Measurements from ENCODE around the gene PRAC1.

The PRAC1 gene

DNA sequence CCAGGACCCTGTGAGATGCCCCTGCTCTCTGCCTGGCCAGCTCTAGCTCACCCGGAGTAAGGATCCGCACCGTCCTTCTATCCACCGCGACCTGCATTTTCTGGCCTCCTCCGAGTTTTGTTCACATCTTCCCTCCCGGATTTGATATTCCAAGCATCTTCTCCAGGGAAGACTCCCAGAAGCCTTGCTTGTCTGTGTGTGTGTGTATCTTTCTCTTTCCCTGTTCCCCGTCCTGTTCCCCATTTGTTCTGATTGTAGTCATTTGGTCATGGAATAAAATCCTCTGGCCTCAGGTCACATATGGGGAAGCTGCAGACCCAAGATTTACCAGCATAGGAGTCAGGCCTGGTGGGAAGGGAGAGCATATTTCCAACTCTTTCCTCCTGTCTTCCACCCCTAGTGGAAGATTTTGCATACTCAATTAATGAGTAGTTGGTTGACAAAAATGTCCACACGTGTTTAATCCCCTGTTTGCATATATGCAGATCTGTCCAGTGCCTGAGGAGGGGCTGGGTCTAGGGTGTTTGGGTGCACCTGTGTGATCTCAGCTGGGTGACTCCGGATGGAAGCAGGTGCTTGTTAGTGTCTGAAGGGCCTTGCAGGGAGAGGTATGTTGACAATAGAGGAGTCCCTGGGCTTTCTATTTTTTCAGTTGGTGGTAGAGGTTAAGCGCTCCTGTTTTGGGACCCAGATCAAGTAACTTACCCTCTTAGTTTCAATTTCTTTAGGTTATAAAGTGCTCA, 1.9 kb downstream of the PRAC1 start:
- H2BK15ac ChIP-seq (ENCODE audit: low read length): no peak overlapping the region
- no peak for DNase-seq (ENCODE audit: low spot score)
- H3K18ac ChIP-seq (ENCODE audit: low read length): no peak overlapping the region
- H3K23ac ChIP-seq (ENCODE audit: low read depth, low read length, poor library complexity): peak overlapping the region; percentile 90
- H2BK5ac ChIP-seq (ENCODE audit: low read length): no peak overlapping the region
- no peak overlapping the region for H4K91ac ChIP-seq (ENCODE audit: low read depth, low read length, poor library complexity)
- H3K9me3 ChIP-seq (replicated peaks in 1 of 2; ENCODE audit: control insufficient read depth in 2 of 2, insufficient read depth in 1 of 2, low read depth in 1 of 2, low read length in 2 of 2): peaks cover 0 to 8% of the 10 kb centered on the region in 2 donors
- WGBS, 2 donors (ENCODE audit: extremely low coverage in 2 of 2, insufficient read length in 2 of 2, insufficient replicate concordance in 1 of 2): no CpG with 5 or more reads among the region's 11 CpGs
- H3K79me1 ChIP-seq (ENCODE audit: low read depth, low read length): no peaks in the 10 kb centered on the region
- H4K8ac ChIP-seq (ENCODE audit: low read depth, low read length): no peak overlapping the region
- no peak overlapping the region for H2AK5ac ChIP-seq (ENCODE audit: low read depth, low read length)
- no peak overlapping the region for H3K9ac ChIP-seq (ENCODE audit: low read depth, low read length, poor library complexity)
- no peak overlapping the region for H2BK120ac ChIP-seq (ENCODE audit: low read depth, low read length)
- no peak overlapping the region for H2BK12ac ChIP-seq (ENCODE audit: low read length)
- H3K14ac ChIP-seq (ENCODE audit: low read length): no peak overlapping the region
- no peak overlapping the region for H3K4ac ChIP-seq (ENCODE audit: low read length)
- no peaks in the 10 kb centered on the region for H3K4me1 ChIP-seq (ENCODE audit: control insufficient read depth in 2 of 2, insufficient read depth in 1 of 2, low read depth in 1 of 2, low read length in 2 of 2)
- H3K27me3 ChIP-seq (ENCODE audit: control insufficient read depth in 3 of 3, insufficient read depth in 3 of 3, low read depth in 1 of 3, low read length in 3 of 3): peaks cover 56 to 99% (median 92%) of the 10 kb centered on the region in 3 experiments
- no peak overlapping the region for H3K27ac ChIP-seq (replicated peaks; ENCODE audit: low read length)
- H3K4me2 ChIP-seq (ENCODE audit: insufficient read depth, low read length, poor library complexity, severe bottlenecking): no peak overlapping the region
- H3K36me3 ChIP-seq (replicated peaks in 1 of 2; ENCODE audit: control insufficient read depth in 2 of 2, insufficient read depth in 2 of 2, low read length in 2 of 2): no peaks in the 10 kb centered on the region
- H2AFZ ChIP-seq (ENCODE audit: low read length): no peak overlapping the region
- H3K4me3 ChIP-seq (ENCODE audit: low read length in 2 of 2): no peak overlapping the region

DNA sequence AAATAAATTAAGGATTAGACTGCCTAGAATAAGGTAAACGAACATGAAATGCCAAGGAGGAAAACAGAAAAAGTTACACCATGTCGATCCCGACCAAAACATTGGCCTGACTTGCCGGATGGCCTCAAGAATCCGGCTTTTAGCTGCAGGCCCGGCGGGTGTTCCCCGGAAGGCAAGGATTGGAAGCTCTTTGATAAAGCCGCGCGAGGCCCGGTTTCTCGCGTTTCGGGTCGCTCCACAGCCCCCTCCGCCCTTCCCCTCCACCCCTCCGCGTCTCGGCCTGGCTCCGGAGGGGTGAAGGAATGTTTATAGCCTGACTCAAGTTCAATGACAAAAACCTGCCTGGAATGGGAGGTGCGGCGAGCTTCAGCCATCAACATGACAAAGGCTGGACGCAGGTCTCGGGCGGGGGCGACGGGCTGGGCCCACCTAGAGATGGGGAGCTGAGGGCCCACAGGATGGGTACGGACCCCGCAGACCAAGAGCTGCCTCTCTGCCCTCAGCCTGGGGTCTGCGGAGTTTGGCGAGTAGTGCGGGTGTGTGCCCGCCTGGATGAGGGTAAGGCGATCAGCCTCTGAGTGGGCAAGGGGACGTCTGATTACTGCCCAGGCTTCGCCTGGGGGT, 2.6 kb downstream of the PRAC1 start:
- Histone ChIP-seq H3K14ac (ENCODE audit: low read length) (no peak overlapping the region), H2AK5ac (ENCODE audit: low read depth, low read length) (peak overlapping the region; percentile 49), H3K79me1 (ENCODE audit: low read depth, low read length) (no peaks in the 10 kb centered on the region), H3K4me3 (ENCODE audit: low read length in 2 of 2) (no peak overlapping the region), H3K27ac (replicated peaks; ENCODE audit: low read length) (no peak overlapping the region), H3K18ac (ENCODE audit: low read length) (no peak overlapping the region), H2BK12ac (ENCODE audit: low read length) (no peak overlapping the region), H2BK15ac (ENCODE audit: low read length) (no peak overlapping the region), H3K4me2 (ENCODE audit: insufficient read depth, low read length, poor library complexity, severe bottlenecking) (no peak overlapping the region), H3K4me1 (ENCODE audit: control insufficient read depth in 2 of 2, insufficient read depth in 1 of 2, low read depth in 1 of 2, low read length in 2 of 2) (no peaks in the 10 kb centered on the region), H4K91ac (ENCODE audit: low read depth, low read length, poor library complexity) (no peak overlapping the region), H3K4ac (ENCODE audit: low read length) (no peak overlapping the region), H2AFZ (ENCODE audit: low read length) (peak overlapping the region; percentile 80), H3K36me3 (replicated peaks in 1 of 2; ENCODE audit: control insufficient read depth in 2 of 2, insufficient read depth in 2 of 2, low read length in 2 of 2) (no peaks in the 10 kb centered on the region), H2BK5ac (ENCODE audit: low read length) (no peak overlapping the region), H4K8ac (ENCODE audit: low read depth, low read length) (no peak overlapping the region), H3K27me3 (ENCODE audit: control insufficient read depth in 3 of 3, insufficient read depth in 3 of 3, low read depth in 1 of 3, low read length in 3 of 3) (peaks cover 49 to 99% (median 86%) of the 10 kb centered on the region in 3 experiments), H3K23ac (ENCODE audit: low read depth, low read length, poor library complexity) (peak overlapping the region; percentile 90), H3K9ac (ENCODE audit: low read depth, low read length, poor library complexity) (no peak overlapping the region), H2BK120ac (ENCODE audit: low read depth, low read length) (no peak overlapping the region), H3K9me3 (replicated peaks in 1 of 2; ENCODE audit: control insufficient read depth in 2 of 2, insufficient read depth in 1 of 2, low read depth in 1 of 2, low read length in 2 of 2) (peaks cover 0 to 8% of the 10 kb centered on the region in 2 donors)
- WGBS, 2 donors (ENCODE audit: extremely low coverage in 2 of 2, insufficient read length in 2 of 2, insufficient replicate concordance in 1 of 2): no CpG with 5 or more reads among the region's 37 CpGs
- no peak for DNase-seq (ENCODE audit: low spot score)

- no peak overlapping the region for H3K4me3 ChIP-seq (ENCODE audit: low read length in 2 of 2)
- H2AFZ ChIP-seq (ENCODE audit: low read length): peak overlapping the region; percentile 80
- H3K27ac ChIP-seq (replicated peaks; ENCODE audit: low read length): no peak overlapping the region
- H2BK15ac ChIP-seq (ENCODE audit: low read length): no peak overlapping the region
- no peak overlapping the region for H4K91ac ChIP-seq (ENCODE audit: low read depth, low read length, poor library complexity)
- H2BK120ac ChIP-seq (ENCODE audit: low read depth, low read length): no peak overlapping the region
- peak overlapping the region; percentile 11 for H3K23ac ChIP-seq (ENCODE audit: low read depth, low read length, poor library complexity)
- no peak for DNase-seq (ENCODE audit: low spot score)
- no peaks in the 10 kb centered on the region for H3K79me1 ChIP-seq (ENCODE audit: low read depth, low read length)
- H3K14ac ChIP-seq (ENCODE audit: low read length): no peak overlapping the region
- H3K4me1 ChIP-seq (ENCODE audit: control insufficient read depth in 2 of 2, insufficient read depth in 1 of 2, low read depth in 1 of 2, low read length in 2 of 2): no peaks in the 10 kb centered on the region
- H4K8ac ChIP-seq (ENCODE audit: low read depth, low read length): no peak overlapping the region
- no peak overlapping the region for H3K18ac ChIP-seq (ENCODE audit: low read length)
- H3K9me3 ChIP-seq (replicated peaks in 1 of 2; ENCODE audit: control insufficient read depth in 2 of 2, insufficient read depth in 1 of 2, low read depth in 1 of 2, low read length in 2 of 2): peaks cover 0 to 8% of the 10 kb centered on the region in 2 donors
- H3K4me2 ChIP-seq (ENCODE audit: insufficient read depth, low read length, poor library complexity, severe bottlenecking): no peak overlapping the region
- no peak overlapping the region for H3K4ac ChIP-seq (ENCODE audit: low read length)
- H2BK12ac ChIP-seq (ENCODE audit: low read length): no peak overlapping the region
- H2AK5ac ChIP-seq (ENCODE audit: low read depth, low read length): no peak overlapping the region
- no peak overlapping the region for H3K9ac ChIP-seq (ENCODE audit: low read depth, low read length, poor library complexity)
- no peak overlapping the region for H2BK5ac ChIP-seq (ENCODE audit: low read length)
- no peaks in the 10 kb centered on the region for H3K36me3 ChIP-seq (replicated peaks in 1 of 2; ENCODE audit: control insufficient read depth in 2 of 2, insufficient read depth in 2 of 2, low read length in 2 of 2)
- no CpG with 5 or more reads among the region's 80 CpGs for WGBS, 2 donors (ENCODE audit: extremely low coverage in 2 of 2, insufficient read length in 2 of 2, insufficient replicate concordance in 1 of 2)
- peaks cover 49 to 94% (median 79%) of the 10 kb centered on the region in 3 experiments for H3K27me3 ChIP-seq (ENCODE audit: control insufficient read depth in 3 of 3, insufficient read depth in 3 of 3, low read depth in 1 of 3, low read length in 3 of 3)
Observed at GRCh38 chr17:48718761-48719641, 3.3 kb downstream of the PRAC1 start.
